GM12864 (cell line): ENCODE measurements around the gene ZNF496.

ENCODE experiments used
- DNase-seq: peaks from one replicate; pipeline ENCODE4 v3.0.0-alpha.2; 2011; ENCODE audit warnings: low read depth
- H3K4me3 ChIP-seq: 2 replicates; pipeline ENCODE4 v1.5.1; 2011; ENCODE audit warnings: mild to moderate bottlenecking, low read depth, low read length, control low read depth
- TF ChIP-seq, protein P1 (sequence below): IDR thresholded peaks from 2 replicates; pipeline ENCODE4 v1.5.1; 2011; ENCODE audit warnings: low read depth, mild to moderate bottlenecking, moderate library complexity, low read length, control low read depth, inconsistent platforms; ENCODE audit errors: missing control alignments

The ZNF496 gene

DNA sequence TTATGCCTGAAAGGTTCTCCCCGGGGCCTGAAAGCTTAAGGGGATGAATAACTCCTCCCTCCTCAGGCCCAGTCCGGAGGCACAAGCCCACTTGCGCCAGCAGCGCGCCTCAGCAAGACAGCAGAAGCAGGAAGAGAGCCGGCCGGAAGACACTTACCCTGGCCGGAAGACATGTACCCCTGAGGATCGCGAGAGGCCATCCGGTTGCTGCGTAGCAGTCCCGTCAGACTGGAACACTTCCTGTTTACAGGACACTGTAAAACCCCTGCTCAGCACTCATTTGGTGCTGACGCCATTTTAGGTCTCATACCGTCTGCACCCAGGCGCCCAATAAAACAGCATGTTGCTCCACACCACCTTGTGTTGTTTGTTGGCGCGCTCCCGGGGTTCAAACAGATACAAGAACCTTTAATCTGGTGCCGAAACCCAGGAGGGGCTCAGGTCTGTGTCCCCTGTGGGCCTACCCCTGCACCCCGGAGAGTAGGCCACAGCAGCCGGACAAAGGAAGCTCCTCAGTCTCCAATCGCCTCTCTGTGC, 45.5 kb downstream of the ZNF496 start:
- TF ChIP-seq, protein P1, sequence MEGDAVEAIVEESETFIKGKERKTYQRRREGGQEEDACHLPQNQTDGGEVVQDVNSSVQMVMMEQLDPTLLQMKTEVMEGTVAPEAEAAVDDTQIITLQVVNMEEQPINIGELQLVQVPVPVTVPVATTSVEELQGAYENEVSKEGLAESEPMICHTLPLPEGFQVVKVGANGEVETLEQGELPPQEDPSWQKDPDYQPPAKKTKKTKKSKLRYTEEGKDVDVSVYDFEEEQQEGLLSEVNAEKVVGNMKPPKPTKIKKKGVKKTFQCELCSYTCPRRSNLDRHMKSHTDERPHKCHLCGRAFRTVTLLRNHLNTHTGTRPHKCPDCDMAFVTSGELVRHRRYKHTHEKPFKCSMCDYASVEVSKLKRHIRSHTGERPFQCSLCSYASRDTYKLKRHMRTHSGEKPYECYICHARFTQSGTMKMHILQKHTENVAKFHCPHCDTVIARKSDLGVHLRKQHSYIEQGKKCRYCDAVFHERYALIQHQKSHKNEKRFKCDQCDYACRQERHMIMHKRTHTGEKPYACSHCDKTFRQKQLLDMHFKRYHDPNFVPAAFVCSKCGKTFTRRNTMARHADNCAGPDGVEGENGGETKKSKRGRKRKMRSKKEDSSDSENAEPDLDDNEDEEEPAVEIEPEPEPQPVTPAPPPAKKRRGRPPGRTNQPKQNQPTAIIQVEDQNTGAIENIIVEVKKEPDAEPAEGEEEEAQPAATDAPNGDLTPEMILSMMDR = no peak
- DNase-seq = no peak
- H3K4me3 ChIP-seq = no peak overlapping the region

DNA sequence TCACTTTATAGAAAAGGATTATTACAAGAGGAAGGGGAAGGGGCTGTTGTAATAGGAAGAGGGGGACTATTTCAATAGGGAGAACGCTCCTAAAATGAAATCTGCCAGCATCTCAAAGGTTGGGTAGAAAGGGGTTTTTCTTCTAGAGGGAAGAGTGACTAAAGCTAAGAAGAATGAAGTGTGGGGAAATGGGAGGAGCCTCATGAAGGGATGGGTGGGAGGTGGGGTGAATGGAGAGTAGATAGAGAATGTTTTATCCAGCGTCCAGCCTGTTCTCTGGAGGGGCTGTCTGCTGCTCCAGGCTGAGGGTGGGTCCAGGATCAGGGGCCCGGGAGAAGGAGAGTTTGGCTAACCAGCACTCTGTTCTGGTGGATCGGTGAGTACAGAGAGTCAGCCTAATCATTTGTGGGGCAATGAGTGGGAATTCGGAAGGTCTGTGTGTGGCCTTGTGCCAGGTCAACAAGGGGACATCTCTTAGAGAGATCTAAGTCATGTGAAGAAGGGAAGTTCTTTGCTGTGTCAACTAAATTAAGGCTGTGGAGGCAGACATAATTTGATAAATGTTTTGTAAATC, 50.6 kb downstream of the ZNF496 start:
- no peak overlapping the region for H3K4me3 ChIP-seq
- no peak for DNase-seq
- TF ChIP-seq, protein P1 = no peak

DNA sequence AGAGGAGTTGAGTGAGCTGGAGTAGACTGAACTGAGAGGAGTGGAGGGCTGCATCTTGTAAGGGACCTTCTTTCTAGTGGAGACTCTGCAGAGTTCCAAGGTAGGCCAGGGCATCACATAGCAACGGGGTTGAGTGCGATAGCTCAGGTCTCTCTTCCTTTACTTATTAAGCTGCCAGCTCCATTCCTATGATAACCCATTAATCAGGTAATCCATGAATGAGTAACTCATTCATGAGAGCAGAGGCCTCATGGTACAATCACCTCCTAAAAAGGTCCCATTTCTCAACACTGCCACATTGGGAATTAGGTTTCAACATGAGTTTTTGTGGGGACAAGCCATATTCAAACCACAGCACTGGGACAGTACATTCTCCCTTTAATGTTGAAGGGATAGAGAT, 54.5 kb downstream of the ZNF496 start:
- TF ChIP-seq, protein P1 = no peak
- no peak for DNase-seq
- no peak overlapping the region for H3K4me3 ChIP-seq

DNA sequence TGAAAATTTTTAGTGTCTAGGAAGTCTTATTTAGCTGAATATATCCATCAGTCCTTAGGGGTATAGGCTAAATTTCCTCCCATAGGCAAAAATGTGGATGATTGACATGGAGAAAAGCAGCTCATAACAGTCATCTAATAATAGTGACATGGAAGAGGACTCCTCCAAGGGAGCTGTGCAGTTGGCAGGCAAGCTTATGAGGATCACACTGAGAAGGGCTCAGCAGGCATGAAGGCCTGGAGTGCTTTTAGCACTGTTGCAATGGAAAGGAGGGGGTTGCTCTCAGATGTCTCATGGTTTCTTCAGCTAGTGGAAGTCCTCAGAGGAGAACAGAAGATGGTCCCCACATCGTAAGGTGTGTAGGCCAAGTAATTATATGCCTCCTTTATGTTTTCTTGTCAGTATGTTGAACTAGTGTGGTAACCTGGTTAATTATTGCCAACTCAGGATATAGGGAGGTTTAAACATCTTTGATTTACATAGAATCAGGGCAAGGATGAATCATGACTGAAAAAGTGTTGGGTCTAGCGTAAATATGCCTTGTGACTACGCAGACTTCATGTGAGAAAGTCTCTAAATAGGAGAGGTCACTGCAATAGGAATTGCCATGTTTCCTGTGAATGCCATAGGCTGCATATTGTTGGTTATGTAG, 56.9 kb downstream of the ZNF496 start:
- H3K4me3 ChIP-seq = no peak overlapping the region
- DNase-seq = no peak
- TF ChIP-seq, protein P1 = no peak

DNA sequence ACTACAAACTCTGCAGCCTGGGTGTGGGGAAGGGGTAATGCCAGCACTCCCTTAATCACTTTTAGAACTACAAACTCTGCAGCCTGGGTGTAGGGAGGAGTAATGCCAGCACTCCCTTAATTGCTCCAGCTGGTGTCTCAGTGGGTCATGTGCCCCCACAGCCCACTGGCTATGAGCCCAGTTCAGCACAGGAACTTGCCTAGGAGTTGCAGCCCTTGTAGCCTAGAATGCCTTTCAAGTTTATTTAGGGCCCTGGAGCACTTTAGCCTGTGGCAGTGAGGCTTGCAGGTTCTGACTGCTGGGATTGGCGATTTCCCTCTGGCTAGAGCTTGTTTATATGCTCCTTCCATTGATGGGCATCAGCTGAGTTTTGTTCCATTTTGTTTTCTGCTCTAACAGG, 58.7 kb downstream of the ZNF496 start:
- H3K4me3 ChIP-seq = no peak overlapping the region
- TF ChIP-seq, protein P1 = no peak
- no peak for DNase-seq

DNA sequence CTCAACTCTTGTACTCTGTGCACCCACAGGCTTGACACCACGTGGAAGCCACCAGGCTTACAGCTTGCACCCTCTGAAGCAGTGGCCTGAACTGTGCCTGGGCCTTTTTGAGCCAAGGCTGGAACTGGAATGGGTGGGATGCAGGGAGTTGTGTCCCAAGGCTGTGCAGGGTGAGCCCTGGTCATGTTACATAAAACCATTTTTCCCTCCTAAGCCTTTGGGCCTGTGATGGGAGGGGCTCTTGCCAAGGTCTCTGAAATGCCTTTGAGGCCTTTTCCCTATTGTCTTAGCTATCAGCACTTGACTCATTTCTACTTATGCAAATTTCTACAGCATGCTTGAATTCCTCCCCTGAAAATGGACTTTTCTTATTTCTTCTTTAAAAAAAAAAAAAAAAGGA, 61.7 kb downstream of the ZNF496 start:
- DNase-seq = no peak
- TF ChIP-seq, protein P1 = no peak
- no peak overlapping the region for H3K4me3 ChIP-seq

DNA sequence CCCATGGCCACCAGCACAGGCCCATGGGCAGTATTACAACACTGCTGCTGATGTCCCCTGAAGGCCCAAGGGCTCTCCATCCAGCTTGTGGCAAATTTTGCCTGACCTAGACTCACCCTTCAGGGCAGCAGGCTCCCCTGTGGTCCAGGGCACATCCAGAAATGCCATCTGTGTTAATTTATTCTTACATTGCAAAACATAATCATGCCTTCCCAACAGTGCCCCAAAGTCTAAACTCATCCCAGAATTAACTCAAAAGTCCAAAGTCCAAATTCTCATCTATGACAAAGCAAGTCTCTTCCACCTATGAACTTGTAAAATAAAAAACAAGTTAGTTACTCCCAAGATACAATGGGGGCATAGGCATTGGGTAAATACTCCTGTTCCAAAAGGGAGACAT, 62.5 kb downstream of the ZNF496 start:
- DNase-seq = no peak
- TF ChIP-seq, protein P1 = no peak
- no peak overlapping the region for H3K4me3 ChIP-seq
